ENCODE results near the gene NSMF.

DNA sequence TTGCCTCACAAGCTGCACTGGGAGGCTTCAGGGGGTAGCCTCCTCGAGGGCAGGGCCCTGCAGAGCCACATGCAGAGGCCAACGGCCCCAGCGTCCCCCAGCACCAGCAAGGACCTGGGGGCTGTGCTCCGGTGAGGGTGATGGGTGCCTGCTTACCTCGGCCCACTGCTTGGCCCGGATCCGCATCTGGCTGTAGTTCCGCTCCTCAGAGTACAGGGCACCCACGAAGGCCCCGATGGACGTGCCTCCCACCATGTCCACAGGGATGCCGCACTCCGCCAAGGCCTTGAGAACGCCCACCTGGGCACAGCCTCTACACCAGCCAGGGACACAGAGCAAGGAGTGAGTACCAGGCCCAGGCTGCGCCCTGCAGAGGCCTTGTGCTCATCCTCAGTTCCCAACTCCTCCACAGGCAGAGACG, 8.0 kb upstream of the NSMF start:
- no peak for TF ChIP-seq EZH2 (IDR thresholded peaks at IDR 0.05; ENCODE audit: low read length)
- TF ChIP-seq, protein P1, sequence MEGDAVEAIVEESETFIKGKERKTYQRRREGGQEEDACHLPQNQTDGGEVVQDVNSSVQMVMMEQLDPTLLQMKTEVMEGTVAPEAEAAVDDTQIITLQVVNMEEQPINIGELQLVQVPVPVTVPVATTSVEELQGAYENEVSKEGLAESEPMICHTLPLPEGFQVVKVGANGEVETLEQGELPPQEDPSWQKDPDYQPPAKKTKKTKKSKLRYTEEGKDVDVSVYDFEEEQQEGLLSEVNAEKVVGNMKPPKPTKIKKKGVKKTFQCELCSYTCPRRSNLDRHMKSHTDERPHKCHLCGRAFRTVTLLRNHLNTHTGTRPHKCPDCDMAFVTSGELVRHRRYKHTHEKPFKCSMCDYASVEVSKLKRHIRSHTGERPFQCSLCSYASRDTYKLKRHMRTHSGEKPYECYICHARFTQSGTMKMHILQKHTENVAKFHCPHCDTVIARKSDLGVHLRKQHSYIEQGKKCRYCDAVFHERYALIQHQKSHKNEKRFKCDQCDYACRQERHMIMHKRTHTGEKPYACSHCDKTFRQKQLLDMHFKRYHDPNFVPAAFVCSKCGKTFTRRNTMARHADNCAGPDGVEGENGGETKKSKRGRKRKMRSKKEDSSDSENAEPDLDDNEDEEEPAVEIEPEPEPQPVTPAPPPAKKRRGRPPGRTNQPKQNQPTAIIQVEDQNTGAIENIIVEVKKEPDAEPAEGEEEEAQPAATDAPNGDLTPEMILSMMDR (optimal IDR thresholded peaks at IDR 0.05 in 1 of 3, IDR thresholded peaks at IDR 0.05 in 1 of 3, conservative IDR thresholded peaks at IDR 0.05 in 1 of 3; ENCODE audit: extremely low read depth in 1 of 3, insufficient read depth in 2 of 3, low read length in 3 of 3), result no peak

Measured in keratinocyte (primary cell).